Fibroblast of skin of left biceps (primary cell): Measurements from ENCODE around the gene COL10A1.

ENCODE experiments used
- DNase-seq, 2 experiments: peaks; one replicate each; pipeline ENCODE4 v3.0.0-alpha.2; 2013; ENCODE audit warnings: low read depth in 2 of 2

COL10A1 gene

DNA sequence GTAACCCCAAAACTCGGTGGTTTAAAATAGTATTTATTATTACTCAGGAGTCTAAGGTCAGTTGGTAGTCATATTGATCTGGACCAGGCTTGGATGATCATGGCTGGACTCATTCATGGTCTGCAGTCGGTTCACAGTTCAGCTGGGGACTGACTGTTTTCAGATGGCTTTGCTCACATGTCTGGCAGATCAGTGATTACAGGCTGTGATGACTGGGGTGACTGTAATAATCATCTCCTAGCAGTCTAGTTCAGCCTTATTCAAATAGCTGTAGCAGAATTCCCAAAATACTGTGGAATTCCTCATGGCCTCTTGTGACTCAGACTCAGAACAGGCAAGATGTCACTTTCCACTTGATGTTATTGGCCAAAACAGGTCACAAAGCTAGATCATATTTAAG, 41.6 kb downstream of the COL10A1 start:
- DNase-seq = no peak

DNA sequence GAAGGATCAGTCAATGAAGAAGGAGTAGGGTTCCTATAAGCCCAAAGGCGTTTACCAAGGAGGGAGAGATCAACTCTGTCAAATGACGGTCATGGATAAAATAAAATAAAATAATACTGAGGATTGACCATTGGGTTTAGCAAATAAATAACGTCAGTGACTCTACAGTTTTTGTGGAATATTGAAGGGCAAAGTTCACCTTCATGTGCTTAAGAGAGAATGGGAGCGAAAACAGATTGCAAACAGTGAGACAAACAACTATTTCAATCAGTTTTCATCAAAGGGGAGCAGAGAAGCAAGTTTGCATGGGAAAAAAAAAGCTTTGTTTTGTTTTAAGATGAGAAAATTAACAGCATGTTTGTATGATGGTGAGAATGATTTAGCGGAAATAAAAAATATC, 42.9 kb downstream of the COL10A1 start:
- DNase-seq = no peak

DNA sequence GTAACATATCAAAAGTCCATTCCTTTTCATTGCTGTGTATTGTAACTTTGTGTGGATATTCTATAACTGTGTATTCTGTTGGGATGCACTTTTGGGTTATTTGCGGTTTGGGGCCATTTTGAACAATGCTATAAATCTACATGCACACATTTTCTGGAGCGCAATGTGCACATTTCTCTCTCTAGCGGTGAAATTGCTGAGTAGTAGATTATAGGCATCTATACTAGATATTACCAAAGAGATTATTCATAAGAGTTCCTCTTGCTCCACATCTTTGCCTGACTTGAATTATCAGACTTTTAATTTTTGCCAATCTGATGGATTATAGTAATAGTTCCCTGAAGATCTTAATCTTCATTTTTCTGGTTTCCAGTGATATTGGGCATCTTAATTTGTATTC, 47.0 kb downstream of the COL10A1 start:
- no peak for DNase-seq

DNA sequence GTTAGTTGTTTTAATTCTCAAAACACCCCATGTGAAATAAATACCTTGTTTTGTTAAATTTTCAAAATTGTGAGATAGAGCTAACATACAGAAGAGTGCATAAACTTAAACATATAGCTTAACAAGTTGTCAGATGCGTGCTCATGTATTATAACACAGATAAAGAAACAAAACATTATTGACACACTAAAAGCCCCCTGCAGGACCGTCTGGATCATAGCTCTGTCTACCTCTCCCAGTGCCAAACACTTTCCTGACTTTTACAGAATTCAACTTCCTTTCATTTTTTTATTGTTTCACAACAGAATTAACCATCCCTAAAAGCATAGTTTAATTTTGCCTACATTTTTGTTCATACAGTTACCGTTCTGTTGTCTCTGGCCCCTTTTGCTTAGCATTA, 47.4 kb downstream of the COL10A1 start:
- DNase-seq = no peak

DNA sequence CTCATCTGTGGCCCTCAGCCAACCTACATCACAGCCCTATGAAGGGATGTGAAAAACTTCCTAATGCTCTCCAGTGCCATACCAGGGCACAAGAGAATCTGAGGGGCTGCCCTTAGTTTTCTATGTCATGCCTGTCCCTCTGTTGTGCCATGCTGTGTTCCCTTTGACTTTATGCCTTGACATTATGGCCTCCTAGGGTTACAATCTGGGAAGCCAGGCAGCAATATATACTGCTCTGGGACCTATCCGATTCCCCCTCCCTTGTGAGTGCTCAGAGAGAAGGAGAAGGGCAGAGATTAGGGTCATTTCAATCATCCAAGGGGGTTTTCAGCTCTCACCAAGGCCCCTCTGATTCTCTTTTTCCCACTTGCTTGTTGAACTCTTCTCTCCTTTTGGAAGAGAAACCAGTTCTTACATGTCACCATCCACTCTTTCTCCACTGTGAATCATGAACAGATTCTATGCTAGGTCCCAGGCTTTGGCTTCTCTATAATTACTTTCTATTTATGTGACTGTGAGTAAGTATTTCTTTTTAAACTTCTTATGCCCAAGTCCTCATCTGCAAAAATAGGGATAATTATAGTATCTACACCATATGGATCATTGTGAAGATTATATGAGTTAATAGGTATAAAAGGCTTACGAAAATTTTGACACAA, 51.1 kb downstream of the COL10A1 start:
- DNase-seq = no peak

DNA sequence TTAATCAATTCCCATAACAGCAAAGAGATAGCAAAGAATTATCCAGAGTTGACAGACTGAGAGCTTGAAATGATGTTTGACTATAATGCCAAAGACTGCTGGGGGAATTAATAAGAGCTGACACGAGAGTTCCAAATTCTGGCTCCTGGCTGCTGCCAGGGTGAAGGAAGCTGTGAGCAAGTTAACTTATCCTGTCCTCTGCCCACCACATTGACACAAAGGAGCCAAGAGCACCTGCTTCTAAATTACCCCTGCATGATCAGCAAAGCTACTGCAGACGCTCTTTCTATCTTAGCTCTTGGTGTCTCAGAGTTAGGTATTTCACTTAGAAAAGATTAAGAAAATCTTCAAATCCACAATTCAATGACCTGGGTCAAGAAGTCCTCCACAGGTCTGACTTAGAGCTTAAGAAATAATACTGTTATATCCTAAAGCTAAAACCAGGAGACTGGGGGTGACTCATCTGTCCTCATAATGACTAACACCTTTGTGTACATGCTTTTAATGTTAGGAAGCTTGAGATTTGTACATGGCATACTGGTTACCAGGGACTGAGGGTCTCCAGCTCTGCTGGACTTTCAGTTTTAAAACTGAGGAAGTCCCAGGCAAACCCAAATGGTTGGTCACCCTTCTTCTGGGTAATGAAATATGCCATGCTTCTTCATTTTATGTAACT, 52.0 kb downstream of the COL10A1 start:
- DNase-seq = no peak

DNA sequence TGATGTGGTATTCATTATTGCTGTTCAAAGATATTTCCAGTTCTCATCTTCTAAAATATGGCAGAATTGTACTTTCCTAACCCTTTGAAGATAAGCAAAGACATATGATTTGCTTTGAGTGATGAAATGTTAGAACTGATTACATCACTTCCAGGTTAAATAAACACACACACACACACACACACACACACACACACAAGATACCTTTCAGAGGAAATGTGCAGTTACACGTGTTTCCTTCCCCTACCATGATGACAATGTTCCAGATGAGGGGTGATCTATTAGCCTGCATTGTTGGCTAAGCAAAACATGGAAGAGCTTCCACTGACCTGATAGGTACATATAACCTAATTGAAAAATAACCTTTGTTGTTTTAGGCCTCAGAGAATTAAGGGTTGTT, 53.6 kb downstream of the COL10A1 start:
- DNase-seq = no peak

DNA sequence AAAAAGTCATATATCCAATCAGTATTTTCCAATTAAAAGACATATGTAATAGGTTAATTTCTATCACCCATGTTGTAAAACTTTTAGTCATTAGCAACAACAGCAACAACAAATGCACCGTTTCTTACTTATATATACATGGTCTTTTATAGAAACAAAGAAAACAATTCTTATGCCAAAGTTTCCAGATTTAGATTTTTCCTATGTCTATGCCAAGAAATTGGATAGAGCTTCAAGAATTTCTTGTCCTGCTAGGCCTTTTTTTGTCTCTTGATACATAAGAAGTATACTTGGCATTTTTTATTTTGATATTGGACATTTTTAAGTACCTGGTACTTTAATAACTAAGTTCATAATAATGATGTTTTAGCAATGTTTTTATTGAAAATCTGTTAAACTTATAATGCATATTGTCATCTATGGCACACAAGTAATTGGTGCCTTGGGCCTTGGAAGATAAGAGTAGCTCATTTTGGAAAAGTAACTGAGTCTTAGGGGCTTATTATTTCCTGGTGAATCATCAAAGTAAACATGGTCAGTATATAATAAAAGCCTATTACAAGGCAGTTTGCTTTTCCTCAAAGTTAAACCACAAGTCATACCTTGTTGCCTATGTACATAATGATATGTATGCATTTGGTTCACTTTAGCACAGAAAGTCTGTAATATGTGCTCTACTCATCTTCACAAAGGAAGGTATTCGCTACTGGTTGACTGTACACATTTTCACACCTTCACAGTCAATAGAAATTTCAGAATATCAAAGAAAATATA, 55.1 kb downstream of the COL10A1 start:
- no peak for DNase-seq

DNA sequence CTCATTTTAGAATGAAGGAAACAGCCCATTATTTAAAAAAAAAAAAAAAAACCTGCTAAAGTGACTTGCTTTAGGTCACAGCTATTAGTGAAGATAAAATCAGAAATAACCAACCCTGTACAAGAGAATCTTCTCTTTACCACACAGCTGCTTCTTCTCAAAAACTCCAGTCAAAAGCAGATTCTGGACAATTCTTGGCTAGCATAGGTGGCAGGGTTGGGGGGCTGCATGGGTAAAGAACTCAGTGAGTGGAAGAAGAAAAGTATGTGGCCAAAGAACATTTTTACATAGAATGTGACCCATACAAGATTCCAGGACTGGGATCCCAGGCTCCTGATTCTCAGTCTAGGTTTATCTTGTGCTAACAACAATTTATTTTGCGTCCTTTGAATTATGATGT, 55.8 kb downstream of the COL10A1 start:
- no peak for DNase-seq
